ENCODE results near the gene MRPS18B.

DNA sequence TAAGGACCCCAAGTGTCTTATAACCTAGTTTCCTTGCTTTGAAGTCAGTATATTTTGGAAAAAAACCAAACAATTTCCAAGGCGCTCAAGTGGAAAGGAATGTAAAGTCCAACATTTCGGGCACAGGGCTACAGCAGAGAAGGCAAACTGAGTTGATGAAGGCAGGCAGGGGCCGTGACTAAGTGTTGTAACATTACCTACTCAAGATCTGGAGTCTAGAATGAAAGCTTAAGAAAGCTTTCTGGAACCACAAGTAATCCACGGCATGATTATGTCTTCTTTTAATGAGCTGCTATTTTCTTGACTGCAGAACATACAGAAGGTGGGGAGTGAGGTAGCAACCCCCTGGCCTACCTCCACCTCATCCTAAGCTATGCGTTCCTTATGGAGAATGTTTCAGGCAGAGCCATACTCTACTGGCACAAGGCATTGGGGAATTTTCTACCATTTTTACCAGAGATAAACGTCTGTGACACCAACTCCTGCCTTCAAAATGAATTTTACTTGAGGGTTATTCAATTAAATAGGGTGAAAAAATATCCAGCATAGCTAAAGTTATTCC lies 4.9 kb upstream of the MRPS18B start:
- TF ChIP-seq, protein P1, sequence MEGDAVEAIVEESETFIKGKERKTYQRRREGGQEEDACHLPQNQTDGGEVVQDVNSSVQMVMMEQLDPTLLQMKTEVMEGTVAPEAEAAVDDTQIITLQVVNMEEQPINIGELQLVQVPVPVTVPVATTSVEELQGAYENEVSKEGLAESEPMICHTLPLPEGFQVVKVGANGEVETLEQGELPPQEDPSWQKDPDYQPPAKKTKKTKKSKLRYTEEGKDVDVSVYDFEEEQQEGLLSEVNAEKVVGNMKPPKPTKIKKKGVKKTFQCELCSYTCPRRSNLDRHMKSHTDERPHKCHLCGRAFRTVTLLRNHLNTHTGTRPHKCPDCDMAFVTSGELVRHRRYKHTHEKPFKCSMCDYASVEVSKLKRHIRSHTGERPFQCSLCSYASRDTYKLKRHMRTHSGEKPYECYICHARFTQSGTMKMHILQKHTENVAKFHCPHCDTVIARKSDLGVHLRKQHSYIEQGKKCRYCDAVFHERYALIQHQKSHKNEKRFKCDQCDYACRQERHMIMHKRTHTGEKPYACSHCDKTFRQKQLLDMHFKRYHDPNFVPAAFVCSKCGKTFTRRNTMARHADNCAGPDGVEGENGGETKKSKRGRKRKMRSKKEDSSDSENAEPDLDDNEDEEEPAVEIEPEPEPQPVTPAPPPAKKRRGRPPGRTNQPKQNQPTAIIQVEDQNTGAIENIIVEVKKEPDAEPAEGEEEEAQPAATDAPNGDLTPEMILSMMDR (IDR thresholded peaks at IDR 0.05), result no peak
- no peak for TF ChIP-seq EZH2 (IDR thresholded peaks at IDR 0.05; ENCODE audit: borderline replicate concordance, insufficient read depth, low read depth, low read length, poor library complexity, severe bottlenecking)
